CD4-positive, alpha-beta T cell treated with Interleukin-2 at 100 ng/mL for 4 hours (primary cell): ENCODE measurements around the gene KDM4C.

Source experiments
- DNase-seq: peaks from one replicate; pipeline ENCODE4 v3.0.0-alpha.2; 2020; ENCODE audit warnings: low spot score

KDM4C gene

DNA sequence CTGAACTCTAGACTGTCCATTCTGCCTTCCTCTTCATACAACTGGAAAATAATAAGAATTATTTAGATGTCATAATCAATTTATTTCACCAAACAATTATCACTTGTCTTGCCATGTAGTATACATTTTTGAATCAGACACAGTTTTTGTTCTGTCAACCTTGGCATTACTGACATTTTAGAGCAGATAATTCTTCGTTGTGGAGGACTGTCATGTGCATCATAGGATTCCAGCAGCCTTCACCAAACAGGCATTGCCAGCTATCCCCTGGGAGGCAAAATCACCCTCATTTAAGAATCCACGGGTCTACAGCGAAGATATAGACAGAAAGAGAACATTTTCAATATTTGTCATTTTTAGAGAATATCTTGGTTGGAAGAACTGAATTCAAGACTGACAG, 293.9 kb downstream of the KDM4C start:
- no peak for DNase-seq

DNA sequence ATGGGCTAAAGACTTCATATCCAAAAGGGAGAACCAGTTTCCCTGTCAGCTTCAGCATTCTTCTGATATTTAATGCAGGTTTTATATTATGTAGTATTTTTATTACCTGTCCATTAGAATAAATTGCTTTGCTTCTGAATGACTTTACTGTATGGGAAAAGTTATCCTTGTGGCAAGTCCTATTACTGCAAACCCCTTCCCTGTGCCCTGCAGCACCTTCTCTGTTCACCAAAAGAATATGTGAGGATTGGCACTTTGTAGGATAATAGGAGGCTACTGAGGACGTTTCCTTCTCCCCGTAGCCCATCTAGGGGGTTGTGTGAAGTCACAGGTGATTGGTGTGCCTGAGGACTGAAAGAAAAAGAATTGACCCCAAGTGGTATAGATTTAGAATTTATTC, 296.1 kb downstream of the KDM4C start:
- DNase-seq: no peak

DNA sequence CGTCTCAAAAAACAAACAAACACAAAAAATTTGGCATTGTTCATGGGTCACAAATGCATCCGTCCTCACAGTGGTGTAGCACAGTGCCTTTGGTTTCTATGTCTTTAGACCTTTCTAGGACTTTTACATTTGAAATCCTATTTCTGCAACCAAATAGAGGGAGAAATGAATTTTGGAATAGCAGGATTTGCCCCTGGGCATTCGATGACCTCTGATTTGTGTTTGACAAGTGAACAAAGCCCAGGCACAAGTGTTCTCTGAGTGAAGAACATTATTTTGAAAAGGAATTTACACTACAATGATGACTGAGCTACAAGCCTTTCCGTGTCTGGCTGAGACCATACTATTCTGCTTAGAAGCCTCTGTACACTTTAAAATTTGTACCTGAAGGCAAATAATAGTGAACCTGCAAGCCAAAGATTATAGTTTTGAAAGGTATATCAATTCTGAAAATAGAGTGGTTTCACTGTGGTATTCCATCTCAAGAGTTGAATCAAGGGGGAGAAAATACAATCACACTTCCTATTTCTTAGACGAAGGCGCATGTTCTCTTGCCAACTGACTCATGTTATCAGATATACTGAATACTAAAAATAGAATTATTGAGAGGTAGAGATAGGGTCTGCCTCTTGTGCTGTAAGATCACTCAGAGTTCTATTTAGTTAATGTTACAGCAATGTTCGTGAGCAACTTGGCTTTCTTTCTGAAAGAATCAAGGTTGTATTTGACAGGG, 297.6 kb downstream of the KDM4C start:
- DNase-seq: no peak

DNA sequence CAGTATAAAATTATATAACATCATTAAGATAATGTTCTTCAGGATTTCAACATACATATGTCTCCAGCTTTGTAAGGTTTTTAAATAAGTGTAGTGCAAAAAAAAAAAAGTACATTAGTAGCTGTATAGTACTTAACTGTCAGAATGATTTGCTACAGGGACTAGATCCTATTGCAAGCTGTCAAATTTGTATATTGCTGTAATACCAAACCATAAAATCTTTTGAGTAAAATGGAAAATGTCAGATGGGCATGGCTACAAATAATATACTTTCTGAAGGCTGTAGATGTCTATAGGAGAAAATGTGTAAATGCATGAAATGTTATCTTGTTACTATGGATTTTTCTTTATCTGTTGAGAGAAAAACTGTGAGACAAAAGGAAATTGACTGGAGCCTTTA, 298.5 kb downstream of the KDM4C start:
- DNase-seq: no peak

DNA sequence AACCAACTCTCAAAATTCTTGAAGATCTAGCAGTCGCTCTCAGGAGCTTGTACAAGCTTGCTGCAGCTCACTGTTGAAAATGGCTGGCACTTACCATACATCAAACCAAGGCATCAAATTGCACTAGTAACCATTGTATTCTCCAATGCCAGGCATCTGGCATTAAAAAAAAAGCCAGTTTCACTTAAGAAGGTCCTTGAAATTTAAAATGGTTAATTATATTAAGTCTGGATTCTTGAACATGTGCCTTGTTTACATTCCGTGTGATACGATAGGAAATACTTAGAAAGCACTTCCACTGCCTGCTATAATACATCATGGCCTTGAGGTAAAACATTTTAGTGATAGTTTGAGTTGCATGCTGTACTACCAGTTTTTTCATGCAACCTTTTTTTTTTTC, 300.7 kb downstream of the KDM4C start:
- DNase-seq: no peak

DNA sequence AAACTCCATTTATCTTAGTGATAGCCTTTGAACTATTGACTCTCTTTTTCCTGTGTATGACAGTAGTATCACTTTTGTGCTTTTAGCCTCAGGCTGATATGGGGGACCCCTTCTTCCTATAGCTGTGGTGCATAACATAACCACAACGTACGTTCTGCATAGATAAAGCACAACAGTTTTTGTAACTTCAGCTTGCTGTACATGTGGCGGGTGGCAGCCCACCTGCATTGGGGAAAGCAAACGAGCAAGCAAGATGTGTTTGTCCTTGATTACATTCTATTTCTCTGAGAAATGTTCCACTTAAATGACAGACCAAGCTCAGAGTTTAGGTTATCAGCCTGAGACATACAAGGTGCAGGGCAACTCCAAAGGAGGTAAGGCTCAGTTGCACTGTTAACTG, 309.4 kb downstream of the KDM4C start:
- no peak for DNase-seq

DNA sequence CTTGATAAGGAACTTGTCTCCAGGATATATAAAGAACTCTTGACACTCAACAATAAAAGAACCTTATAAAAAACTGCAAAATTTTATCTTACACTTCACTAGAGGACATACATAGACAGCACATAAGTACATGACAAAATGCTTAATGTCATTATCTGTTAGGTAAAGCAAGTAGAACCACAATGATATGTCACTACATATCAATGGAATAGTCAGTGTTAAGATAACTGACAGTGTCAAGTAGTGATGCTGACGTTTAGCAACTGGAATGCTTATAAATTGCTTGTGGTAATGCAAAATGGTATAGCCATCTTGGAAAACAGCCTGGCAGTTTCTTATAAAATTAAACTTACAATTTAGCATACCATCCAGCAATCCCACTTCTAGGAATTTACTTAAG, 314.1 kb downstream of the KDM4C start:
- no peak for DNase-seq

DNA sequence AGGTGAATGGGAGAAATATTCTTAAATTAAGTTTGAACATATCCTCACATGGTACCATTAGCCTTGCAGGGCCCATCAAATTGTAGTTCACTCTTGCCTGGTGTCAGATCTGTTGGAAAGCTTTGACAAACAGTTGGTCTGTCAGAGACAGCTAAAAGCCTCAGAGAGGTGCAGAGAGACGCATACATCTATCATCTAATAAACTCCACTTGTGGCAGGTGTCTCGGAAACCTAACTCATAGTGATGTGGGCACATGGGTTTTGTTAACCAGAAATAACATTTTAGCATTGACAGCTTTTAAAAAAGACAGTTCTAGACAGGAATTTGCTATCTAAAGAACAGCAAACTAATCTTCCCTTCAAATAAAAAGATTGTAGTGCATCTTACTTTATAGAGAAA, 315.9 kb downstream of the KDM4C start:
- DNase-seq: no peak

DNA sequence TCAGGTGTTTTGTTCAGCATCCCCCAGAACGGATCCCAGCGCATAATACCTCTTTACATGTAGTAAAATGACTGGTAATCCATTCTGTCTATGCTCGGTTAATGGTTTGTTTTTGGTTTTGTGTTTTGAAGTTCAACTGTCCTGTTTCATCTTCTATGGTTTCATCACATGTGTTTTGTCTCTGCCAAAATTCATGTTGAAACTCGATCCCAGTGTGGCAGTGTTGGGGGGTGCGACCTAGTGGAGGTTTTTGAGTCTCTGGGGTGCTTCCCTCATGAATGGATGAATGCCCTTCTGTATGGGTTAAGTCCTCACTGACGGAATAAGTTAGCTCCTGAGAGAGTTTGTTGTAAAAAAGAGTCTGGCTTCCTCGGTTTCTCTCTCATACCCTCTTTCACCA, 317.4 kb downstream of the KDM4C start:
- no peak for DNase-seq

DNA sequence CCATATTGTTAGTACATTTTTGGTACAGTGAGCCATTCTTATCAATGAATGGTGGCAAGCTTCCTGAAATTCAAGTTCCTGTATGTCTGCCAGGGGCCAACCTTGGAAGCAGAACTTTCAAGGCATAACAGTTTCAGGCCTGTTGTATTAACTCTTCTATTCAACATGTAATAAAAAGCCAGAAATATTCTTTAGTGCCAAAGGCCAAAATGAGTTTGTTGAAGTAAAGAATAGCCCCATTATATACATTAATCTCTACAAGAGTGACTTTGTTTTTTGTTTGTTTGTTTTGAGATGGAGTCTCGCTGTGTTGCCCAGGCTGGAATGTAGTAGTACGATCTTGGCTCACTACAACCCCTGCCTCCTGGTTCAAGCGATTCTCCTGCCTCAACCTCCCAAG, 321.3 kb downstream of the KDM4C start:
- no peak for DNase-seq

DNA sequence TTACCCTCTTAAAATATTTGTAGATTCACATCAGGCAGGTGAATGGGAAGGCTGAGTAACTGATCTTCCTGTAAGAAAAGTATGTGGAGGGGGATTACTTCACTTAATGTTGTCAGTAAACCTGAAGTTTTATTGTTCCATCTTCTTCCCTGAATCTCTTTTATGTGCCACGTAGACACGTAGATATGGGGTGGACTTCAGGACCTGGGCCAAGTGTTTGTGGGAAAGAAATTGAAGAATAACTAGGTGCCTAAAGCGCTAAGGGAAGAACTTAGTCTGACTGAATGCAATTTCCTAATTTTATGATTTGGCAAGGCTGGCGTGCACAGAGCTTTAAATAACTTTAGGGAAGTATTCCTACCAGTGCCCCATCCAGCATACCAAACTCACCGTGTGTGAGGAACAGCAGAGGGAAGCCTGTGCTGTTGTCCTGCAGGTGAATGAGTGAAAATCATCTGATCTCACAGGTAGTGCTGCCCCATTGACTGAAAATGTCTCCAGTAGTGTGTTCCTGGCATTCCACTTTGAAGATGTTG, 323.4 kb downstream of the KDM4C start:
- no peak for DNase-seq

DNA sequence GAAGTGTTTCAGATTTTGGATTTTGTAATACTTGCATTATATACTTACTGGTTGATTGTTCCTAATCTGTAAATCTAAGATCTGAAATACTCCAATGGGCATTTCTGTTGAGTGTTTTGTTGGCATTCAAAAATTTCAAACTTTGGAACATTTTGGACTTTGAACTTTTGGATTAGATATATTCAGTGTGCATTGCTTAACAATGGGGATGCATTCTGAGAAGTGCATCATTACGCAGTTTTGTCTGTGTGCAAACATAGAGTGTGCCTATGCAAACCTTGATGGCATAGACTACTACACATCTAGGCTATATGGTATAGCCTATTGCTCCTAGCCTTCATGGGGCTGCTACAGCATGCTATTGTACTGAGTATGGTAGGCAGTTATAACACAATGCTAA, 325.4 kb downstream of the KDM4C start:
- DNase-seq: no peak

DNA sequence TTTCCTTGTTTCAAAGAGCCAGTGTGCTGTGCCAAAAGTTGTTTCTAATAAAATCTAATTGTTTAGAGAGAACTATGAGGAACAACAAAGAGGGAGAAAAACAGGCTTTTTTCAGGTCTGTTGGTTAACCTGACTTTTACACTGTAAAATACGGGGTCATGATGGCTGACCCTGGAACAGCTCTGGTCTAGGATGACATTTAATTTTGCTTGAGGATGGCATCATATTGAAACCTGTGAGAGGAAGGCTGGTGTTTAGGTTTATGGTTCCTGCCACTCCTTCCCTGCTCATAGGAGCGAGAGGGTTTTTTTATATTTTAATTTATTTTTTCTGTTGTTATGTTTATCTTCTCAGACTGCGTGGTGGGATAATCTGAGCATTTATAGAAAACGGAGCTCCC, 327.6 kb downstream of the KDM4C start:
- no peak for DNase-seq

DNA sequence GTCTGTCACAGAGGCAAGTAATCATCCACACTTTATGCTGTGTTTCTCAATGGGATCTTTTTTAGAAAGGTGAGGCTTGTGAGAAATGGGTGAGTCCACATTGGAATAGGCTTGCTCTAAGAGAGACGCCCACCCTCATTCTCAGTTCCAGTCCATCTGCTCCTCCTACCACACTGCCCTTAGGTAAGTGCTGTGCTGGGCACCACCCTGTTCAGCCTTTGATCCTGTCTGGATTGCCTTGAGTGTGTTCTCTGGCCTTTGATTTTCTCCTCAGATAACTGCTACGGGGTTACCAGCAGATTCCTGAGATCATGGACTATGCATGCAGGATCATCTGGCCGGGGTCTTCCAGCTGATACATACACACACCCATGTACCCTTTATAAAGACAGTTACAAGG, 328.6 kb downstream of the KDM4C start:
- DNase-seq: no peak

DNA sequence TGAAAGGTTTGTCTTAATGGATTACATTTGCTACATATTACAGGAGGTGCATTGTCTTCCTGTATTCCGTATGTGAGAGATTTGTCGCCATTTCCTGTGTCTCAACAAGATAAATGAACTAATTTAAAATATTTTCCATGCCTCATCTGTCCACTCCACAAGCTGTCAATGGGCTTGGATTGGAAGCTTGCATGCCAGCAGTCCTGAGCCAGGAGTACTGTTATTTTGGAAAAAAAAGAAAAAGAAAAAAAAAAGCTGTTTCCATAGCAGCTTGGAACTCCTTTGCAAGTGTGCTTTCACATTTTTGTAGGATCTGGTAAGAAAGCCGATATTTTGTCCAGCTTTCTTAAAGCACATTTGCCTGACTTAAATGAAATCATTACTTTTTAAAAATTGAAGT, 330.8 kb downstream of the KDM4C start:
- no peak for DNase-seq

DNA sequence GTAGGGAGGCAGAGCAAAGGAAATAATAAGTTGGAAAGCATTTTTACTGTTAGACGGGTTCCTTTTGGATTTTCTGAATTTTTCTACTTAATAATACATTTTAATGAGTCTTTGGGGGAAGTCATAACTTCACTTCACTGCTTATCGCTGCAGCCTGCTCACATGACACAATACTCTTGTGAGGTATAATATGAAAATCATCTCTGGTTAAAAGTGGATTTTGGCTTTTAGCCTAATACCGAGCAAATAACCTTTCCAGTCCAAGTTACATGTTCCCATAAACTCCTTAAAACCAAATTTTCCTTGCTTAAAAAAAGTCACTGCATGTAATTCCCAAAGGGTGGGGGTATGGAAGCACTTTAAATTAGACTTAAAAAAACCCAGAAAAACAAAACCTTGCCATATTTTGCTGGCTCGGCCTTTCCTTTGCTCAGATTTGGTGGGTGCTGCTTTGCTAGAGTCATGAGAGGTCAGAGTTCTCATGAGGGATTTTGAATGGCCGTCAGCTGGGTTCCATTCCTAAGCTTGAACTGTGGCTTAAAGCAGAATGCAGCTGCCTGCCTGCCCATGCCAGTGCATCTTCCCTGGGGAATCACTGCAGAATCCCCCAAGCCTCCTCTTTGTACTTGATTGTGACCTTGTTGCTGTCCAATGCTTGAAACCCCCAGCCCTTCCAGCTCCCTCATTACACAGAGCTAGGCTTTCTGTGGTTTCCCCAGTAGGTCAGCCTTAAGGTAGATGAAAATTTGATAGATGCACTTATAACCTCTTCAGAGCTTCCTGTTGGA, 331.8 kb downstream of the KDM4C start:
- no peak for DNase-seq

DNA sequence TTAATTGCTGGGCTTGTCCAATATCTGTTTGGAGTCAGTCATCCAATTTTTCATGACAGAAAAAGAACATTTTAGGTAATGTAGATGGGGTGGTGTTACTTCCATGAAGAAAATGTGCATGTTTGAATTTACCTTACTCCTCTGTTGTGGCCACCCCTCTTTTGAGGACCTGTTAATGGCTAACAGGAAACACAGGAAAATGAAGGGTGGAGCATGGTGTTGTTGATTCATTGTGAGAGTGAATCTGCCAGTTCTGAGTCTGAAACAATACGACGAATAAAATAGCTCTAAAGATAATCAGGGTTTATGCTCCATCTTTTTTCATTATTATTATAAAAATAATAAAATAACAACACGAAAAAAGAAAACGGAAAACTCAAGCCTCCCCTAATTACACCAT, 335.3 kb downstream of the KDM4C start:
- no peak for DNase-seq

DNA sequence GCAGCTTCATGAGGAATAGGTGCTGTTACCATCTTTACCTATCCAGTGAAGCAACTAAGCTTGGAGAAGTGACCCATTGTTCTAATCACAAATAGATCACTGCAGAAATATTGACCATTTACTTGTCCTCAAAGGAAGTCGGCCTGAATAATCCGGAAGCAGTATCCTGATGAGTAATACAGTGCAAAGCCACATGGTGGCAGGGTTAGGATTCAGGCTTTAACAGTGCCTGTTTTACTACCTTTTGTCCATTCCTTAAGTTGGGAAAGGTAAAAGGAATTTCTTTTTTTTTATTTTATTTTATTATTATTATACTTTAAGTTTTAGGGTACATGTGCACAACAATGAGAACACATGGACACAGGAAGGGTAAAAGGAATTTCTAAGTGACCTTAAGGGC, 336.3 kb downstream of the KDM4C start:
- DNase-seq: no peak

DNA sequence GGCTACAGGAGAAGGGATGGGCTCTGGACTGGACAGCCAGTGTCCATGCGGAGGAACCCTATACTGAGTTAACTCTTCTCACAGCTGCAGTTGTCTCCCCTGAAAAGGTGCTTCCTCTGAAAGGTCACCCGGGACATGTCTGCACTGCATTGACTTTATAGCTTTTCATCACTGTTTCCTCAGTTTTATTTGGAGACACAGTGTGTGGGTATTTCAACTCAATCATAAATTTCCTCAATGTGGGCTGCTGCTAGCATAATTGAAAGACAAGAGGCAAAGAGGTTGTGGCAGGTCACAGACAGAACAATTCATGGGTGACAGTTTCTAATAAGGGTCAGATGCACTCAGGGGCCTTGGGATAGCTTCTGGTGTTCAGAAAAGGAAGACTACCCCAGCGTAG, 336.8 kb downstream of the KDM4C start:
- no peak for DNase-seq

DNA sequence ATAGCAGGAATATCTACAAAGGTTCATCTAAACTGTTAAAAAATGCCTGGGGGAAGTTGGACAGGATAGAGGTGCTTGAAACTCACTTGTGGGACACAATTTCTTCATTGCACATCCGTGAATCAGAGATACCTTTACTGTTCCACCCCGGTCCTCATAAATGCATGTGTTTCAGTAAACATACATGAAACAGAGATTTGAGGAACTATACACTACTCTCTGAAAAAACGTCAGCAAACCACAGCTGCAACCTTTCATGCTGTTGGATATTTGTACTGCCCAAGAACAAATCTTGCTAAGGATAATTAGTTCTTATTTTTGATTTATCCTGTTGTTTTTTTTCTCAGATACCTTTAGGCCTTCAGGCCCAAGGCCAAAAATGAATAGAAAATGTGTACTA, 337.3 kb downstream of the KDM4C start:
- no peak for DNase-seq

DNA sequence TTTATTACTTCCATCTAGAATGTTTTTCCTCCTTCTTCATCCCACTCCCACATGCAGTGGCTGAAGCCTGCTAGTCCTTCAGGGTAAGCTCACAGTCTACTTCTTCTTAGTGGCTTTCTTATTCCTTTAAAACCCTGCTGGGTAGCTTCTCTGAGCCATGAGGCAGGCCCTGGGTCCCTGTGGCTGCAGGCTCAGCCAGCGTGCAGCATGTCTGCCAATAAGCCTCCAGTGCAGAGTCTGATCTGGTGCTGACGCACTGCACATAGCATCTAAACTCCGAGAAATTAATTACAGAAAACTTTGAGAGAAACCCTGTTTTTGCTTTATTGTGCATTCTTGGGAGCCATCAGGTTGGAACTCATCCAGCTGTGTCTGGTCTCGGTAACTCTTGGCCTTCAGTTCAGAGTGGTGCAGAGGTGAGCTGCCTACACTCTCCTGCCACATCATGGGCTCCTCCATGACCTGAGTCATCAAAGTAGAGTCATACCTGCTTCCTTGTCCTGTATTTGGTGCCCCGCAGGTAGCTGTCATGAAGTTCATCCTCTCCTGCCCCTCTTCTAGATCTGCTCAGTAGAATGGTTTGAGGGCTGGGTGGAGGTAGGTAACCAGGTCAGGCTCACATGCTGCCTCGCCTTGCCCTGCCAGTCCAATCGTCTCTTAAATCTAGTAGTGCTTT, 339.4 kb downstream of the KDM4C start:
- no peak for DNase-seq

DNA sequence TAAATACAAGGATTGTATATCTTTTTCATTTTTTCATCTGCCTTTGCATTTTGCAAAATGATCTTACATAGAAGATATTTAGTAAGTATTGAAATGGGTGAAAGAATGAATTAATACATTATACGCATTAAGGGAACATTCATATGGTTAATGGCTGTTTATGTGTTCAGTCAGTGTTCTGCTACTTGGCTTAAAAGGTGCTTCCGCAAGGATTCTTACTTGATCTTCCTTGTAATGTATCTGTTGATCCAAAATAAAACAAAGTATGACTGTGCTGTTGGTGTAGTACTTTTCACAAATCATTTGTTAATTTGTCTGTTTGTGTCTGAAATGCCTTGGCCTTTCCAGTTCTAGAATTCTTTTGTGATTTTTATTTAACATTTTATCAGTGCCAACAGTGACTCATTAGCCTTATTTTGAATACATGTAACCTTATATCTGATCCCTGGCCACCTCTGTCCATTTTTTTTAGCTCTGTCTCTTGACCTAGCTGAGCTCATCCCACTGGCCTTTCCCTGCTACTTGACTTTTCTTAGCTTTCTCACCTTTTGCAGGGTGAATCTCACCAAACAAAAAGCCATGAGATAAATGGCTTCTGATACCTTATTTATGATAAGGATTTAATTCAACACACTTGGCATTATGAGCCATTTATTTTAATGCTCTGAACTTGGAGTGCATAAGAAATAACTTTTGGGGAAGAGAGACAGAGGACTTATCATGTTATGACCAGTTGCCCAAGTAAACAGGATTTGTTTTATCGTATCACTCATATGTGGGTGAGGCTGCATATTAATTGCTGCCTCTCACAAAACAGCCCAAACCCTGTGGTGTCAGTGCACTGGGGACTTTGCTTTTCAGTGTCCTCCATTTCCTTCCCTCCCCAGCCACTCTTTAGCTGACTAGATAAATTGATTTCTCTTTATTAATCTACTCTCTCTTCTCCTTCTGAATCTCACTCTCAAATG, 340.3 kb downstream of the KDM4C start:
- no peak for DNase-seq
